Measurements from ENCODE around the gene MYO1H.
"Not testable (repeated sequence)": the region's sequence is repeated elsewhere in the genome, so short reads cannot be mapped to it uniquely, and the experiment has no call there.

Gene MYO1H

DNA sequence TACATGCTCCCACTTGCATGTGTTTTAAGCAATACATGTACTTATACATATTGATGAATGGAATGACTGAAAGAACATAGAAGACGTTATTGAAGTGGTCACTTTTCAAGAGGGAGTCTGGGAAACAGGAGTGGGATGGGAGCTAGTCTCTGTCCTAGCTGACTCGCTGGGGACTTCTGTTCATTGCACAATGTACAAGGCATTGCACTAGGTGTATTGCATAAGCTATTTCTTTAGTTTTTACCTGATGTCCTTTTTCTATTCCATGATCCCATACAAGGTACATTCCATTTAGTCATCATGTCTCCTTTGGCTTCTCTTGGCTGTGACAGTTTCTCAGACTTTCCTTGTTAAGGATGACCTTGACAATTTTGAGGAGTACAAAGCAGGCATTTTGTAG, 4.0 kb upstream of the MYO1H start:
- DNase-seq = no peak

DNA sequence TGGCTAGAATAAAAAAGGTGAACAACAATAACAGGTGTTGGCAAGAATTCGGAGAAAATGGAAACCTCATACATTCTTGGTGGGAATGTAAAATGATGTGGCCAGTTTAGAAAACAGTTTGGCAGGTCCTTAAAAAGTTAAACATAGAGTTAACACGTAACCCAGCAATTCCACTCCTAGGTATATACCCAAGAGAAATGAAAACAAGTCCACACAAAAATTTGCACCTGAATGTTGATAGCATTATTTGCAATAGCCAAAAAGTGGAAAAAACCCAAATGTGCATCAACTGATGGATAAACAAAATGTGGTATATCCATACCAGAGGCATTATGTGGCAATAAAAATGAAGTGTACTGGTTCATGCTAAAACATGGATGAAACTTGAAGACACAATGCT, 2.3 kb upstream of the MYO1H start:
- no peak for DNase-seq

- DNase-seq = peak in 1 of 5 experiments; percentile 24
These were observed 780 bp upstream of the MYO1H start for GRCh38 chr12:109346920-109347319.

DNA sequence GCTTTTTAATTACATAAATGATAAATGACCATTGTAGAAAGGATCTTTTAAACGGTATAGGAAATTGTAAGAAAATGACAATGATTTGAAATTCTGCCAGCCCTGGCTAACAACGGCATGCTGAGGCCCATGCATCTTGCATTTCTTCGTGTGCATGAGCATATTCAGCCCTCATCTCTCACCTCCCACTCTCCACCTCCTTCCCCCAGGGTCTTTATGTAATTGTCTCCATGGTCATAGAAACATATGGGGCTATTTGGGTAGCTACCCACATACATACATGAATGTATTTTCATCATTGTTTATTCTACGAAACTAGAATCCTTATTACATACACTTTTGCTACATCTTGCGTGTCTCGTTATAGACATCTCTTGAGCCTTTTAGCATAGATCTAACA, 4.5 kb downstream of the MYO1H start:
- DNase-seq = no peak

DNA sequence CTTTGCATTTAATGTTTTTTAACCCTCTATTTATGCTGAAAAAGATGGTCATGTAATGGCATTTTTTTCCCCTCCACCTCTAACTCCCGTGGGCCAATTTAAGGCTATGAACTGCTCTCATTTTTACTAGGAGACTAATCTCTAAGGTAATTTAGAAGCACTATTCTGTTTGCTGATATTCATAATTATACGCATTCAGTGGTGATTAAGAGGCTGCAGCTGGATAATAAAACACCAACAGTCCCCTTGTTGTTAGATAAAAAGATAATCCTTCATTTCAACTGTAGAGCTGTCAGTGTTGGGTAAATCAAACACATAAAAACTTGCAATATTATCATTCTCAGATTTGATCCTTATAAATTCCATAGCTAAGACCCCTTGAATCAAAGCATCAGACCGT, 8.9 kb downstream of the MYO1H start:
- DNase-seq = no peak

DNA sequence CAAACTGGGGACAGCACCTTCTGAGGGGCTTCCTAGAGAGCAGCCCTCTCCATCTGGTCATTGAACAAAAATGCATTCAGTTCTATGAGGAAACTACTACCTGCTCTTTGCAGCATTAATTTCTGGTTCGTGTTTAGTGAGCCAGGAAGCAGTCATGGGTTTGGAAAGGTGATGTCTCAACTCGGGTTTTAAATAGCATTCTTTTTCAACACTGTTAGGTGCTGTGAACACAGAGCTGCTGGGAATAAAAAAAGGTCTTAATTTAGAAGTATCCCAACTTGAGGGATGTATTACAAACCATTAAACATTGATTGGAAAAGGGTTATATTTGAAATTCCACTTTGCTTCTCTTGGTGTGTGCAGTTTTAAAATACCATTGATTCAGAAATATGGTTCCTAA, 9.3 kb downstream of the MYO1H start:
- no peak for DNase-seq

- DNase-seq = peak in 1 of 5 experiments; percentile 92
These were observed 10.6 kb downstream of the MYO1H start for GRCh38 chr12:109358154-109358869.

GRCh38 chr12:109359131-109359690, 11.5 kb downstream of the MYO1H start:
- no peak for DNase-seq

DNA sequence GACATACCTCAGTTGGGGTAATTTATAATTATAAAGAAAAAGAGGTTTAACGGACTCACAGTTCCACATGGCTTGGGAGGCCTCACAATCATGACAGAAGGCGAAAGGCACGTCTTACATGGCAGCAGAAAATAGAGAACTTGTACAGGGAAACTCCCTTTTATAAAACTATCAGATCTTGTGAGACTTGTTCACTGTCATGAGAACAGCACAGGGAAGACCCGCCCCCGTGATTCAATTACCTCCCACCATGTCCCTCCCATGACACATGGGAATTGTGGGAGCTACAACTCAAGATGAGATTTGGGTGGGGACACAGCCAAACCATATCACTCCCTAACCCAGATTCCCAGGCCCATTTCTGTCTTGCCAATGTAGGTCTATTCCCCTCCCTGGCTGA, 22.1 kb downstream of the MYO1H start:
- DNase-seq = no peak

DNA sequence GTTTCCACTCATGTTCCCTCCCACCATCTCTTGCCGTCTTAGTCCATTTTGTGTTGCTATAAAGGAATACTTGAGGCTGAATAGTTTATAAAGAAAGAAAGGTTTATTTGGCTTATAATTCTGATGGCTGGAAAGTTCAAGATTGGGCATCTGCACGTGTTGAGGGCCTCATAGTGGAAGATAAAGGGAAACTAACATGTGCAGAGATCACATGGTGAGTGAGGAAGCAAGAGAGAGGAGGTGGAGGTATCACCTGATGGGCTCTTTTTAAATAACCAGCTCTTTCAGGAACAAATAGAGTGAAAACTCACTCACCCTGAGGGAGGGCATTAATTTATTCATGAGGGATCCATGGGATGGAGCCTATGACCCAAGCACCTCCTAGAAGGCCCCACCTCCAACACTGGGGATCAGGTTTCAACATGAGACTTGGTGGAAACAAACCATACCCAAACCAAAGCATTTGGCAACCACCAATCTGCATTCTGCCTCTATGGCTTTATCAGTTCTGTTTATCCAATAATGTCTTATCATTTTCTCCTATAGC, 29.5 kb downstream of the MYO1H start:
- DNase-seq = no peak

- DNase-seq = peak in 1 of 5 experiments; percentile 50
These were observed 30.9 kb downstream of the MYO1H start for GRCh38 chr12:109378569-109378968.

GRCh38 chr12:109382031-109382430, 34.3 kb downstream of the MYO1H start:
- DNase-seq = no peak

DNA sequence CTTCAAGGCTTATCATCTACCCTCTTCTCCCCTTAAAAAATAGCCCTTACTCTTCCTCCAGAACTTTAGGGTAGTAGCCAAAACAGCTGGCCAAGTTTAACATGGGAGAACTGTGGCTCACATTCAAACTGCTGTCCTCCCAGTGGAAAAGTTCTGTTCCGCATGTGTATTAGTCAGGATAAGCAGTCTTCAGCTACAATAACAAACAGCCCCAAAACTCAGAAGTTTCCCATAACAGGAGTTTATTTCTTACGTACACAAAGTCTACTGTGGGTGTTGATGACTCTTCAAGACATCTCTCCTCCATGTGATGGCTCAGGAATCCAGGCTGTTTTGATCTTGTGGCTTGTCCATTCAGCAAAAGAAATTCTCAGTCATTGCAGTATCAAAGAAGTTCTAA, 35.5 kb downstream of the MYO1H start:
- no peak for DNase-seq

- peak in 1 of 5 experiments; percentile 51 for DNase-seq
These were observed 37.8 kb downstream of the MYO1H start for GRCh38 chr12:109385339-109386058.

GRCh38 chr12:109386059-109386433, 38.3 kb downstream of the MYO1H start:
- DNase-seq = no peak

GRCh38 chr12:109387425-109388166, 39.9 kb downstream of the MYO1H start:
- DNase-seq = peak in 1 of 5 experiments; percentile 30

DNA sequence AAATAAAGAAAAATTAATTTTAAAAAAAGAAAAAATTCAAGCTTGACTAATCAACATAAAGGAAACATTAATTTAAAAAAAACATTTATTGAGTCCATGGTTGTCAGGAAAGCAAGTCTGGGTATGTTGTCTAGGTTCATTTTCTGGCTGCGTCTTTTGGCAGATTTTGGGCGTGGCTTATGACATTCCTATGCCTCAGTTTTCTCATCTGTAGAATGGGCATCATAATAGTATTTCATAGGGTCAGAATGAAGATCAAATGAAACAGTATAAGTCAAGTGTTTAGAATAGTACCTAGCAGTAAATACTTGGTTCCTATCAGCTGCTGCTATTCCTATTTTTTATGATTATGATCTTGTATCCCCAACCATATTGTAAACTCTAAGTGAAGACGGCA, 40.5 kb downstream of the MYO1H start:
- no peak for DNase-seq

GRCh38 chr12:109389146-109389545, 41.4 kb downstream of the MYO1H start:
- peak in 1 of 5 experiments; percentile 11 for DNase-seq

DNA sequence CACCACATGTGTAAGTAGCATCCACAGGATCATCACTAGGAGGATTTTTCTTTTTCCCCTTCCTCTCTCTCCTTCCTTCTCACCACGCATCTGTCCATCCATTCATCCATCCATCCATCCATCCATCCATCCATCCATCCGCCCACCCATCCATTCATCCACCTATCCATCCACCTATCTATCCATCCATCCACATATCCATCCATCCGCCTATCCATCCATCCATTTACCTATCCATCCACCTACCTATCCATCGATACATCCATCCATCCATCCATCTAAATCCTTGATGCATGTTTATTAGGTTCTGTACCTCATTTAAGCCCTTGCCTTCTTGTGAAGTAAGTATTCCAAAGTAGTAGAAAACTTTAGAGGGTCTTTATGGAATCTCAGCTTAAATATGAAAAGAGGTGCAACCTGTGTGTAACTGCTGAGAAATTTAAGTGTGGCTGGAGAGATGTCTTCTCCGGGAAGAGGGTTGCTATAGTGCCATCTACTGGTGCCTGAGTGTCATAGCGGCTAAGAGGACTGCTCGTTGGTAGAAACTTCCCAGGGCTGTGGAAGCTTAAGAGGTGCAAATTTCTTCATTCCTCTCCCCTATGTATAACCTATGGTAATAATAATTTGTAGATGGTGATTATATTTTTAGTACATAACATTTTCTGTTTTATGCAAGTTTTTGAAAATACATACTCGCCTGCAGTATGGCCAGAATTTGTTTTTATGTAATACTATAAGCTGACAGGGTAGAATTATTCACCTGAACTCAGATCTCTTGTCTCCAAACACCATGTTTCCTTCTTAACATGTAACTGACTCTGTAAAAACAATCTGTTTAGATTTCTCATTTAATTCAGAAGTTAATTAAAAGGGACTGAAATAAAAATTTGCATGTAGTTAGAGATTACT, 46.0 kb downstream of the MYO1H start:
- peak in 1 of 5 experiments; percentile 54 for DNase-seq

DNA sequence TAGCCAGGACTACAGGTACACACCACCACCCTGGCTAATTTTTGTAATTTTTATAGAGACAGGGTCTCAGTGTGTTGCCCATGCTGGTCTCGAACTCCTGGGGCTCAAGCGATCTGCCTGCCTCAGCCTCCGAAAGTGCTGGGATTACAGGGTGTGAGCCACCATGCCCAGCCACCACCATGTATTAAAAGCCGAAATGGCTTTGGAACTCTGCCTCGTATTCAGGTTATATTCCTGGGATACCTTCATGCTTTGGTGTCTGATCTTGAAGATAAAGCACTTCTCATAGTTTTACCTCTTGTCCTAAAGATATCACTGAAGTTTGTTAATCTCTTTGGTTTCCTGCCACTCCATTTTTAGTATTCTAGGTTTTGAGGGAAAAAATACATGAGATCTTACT, 47.2 kb downstream of the MYO1H start:
- no peak for DNase-seq

DNA sequence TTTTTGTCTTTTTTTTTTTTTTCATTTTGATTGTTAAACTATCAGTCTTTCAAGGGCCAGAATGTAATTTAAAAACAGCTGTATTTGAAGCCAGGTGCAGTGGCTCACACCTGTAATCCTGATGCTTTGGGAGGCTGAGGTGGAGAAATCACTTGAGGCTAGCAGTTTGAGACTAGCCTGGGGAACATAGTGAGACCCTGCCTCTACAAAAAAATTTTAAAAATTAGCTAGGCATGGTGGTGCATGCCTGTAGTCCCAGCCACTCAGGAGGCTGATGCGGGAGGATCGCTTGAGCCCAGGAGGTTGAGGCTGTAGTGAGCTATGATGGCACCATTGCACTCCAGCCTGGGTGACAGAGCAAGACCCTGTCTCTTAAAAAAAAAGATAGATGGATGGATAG, 57.1 kb downstream of the MYO1H start:
- DNase-seq = not testable (repeated sequence)

GRCh38 chr12:109406147-109406546, 58.4 kb downstream of the MYO1H start:
- DNase-seq = not testable (repeated sequence)
